ENCODE measurements around the gene IFT27.

IFT27 gene

DNA sequence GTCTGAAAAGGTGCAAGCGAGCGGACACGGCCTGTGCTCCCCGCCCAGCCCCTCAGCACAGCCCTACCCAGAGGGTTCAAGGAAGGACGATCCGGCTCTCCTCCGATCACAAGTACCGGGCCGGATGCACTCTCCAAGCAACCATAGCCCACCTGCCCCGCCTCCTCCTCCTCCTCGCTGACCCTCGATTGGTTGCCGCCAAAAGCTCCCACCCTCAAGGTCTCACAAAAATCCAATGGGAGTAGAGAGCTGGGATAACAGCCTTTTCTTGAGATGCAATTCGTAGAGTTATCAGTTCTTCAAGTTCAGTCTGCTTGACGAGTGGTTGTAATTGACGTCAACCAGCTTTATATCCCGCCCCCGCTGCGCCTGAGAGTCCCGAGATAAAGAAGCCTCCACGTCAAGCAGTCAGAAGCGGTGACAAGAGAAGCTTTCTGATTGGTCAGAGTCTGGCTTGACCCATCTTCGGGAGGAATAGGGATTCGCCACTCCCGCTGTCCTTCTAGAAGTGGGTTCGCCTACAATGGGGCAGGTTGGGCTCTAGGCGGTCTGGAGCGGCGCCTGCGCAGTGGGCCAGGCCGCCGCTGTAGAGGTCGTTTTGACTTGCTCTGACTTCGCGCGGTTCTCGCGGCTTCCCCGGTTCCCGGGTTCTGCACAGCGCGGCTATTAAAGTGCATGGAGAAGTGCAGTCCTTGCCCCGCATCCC is at the start of gene IFT27:
TSS of gene IFT27 (minus strand) at position 156 of the 706 bp plus-strand sequence. CDS start 412 bp downstream, outside the sequence.
- Histone ChIP-seq H3K27me3 (ENCODE audit: insufficient read depth, low read depth) (peaks cover 29% of the 10 kb centered on the region), H2AFZ (ENCODE audit: low read depth) (peak within 1 kb of the TSS; percentile 85), H3K79me2 (ENCODE audit: insufficient read depth, low read depth) (no peaks in the 10 kb centered on the region), H3K4me3 (IDR thresholded peaks at IDR 0.05; ENCODE audit: insufficient read depth, low read depth, low read length) (no peak within 1 kb of the TSS), H3K4me1 (ENCODE audit: low read depth, poor library complexity, severe bottlenecking) (peaks cover 12% of the 10 kb centered on the region), H4K20me1 (ENCODE audit: insufficient read depth) (no peaks in the 10 kb centered on the region), H3K27ac (no peak within 1 kb of the TSS), H3K9ac (peak within 1 kb of the TSS; percentile 28; the same call in 1 of the 2 replicates), H3K4me2 (peak within 1 kb of the TSS; percentile 92), H3K36me3 (ENCODE audit: insufficient read depth) (no peaks in the 10 kb centered on the region)
- no peak for TF ChIP-seq CTCF (conservative IDR thresholded peaks at IDR 0.05; ENCODE audit: low read depth, low read length)

GRCh38 chr22:36824655-36825054 is 48.7 kb upstream of the IFT27 start:
- no peaks in the 10 kb centered on the region for H3K79me2 ChIP-seq (ENCODE audit: insufficient read depth, low read depth)
- no peak for TF ChIP-seq CTCF (conservative IDR thresholded peaks at IDR 0.05; ENCODE audit: low read depth, low read length)
- H3K27me3 ChIP-seq (ENCODE audit: insufficient read depth, low read depth), result peaks cover 69% of the 10 kb centered on the region
- no peak overlapping the region for H3K27ac ChIP-seq
- H3K36me3 ChIP-seq (ENCODE audit: insufficient read depth), result no peaks in the 10 kb centered on the region
- H2AFZ ChIP-seq (ENCODE audit: low read depth), result no peak overlapping the region
- H3K4me1 ChIP-seq (ENCODE audit: low read depth, poor library complexity, severe bottlenecking), result no peaks in the 10 kb centered on the region
- no peak overlapping the region for H3K4me2 ChIP-seq
- no peak overlapping the region for H3K9ac ChIP-seq
- H4K20me1 ChIP-seq (ENCODE audit: insufficient read depth), result no peaks in the 10 kb centered on the region
- H3K4me3 ChIP-seq (IDR thresholded peaks at IDR 0.05; ENCODE audit: insufficient read depth, low read depth, low read length), result no peak overlapping the region

DNA sequence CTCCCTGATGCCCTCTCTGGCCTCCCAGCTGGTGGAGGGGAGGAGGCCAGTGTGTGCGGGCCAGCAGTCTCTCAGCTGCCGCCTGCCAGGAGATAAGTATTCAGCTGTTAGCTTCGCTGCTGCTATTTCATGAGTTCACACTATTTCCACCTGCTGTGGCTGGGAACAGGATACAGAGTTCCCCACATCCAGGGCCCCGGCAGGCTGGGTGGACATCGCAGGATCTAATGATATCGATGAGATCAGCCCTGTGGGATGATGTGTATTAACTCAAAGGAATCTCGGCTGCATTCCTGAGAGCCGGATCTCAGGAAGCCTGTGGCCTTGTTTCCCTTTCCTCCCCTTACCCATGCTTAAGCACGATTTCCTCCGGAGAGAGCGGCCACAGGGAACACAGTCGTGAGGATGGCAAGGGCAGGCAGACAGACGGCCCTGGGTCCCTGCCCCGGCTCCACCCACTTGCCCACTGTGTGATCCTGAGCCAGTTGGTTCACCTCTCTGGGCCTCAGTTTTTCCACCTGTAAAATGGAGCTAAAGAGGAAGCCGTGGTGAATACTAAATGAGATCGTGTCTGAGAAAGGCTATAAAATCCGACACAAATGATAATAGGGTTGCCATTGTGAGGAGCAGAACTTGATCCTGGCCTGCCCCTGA is 47.4 kb upstream of the IFT27 start:
- H2AFZ ChIP-seq (ENCODE audit: low read depth), result no peak overlapping the region
- TF ChIP-seq CTCF (conservative IDR thresholded peaks at IDR 0.05; ENCODE audit: low read depth, low read length), result no peak
- no peak overlapping the region for H3K27ac ChIP-seq
- no peak overlapping the region for H3K4me3 ChIP-seq (IDR thresholded peaks at IDR 0.05; ENCODE audit: insufficient read depth, low read depth, low read length)
- H3K4me2 ChIP-seq, result no peak overlapping the region
- H3K27me3 ChIP-seq (ENCODE audit: insufficient read depth, low read depth), result peaks cover 81% of the 10 kb centered on the region
- H3K4me1 ChIP-seq (ENCODE audit: low read depth, poor library complexity, severe bottlenecking), result no peaks in the 10 kb centered on the region
- H3K9ac ChIP-seq, result no peak overlapping the region
- H3K79me2 ChIP-seq (ENCODE audit: insufficient read depth, low read depth), result no peaks in the 10 kb centered on the region
- no peaks in the 10 kb centered on the region for H4K20me1 ChIP-seq (ENCODE audit: insufficient read depth)
- H3K36me3 ChIP-seq (ENCODE audit: insufficient read depth), result no peaks in the 10 kb centered on the region

GRCh38 chr22:36822581-36822980 is 46.7 kb upstream of the IFT27 start:
- Histone ChIP-seq H3K4me3 (IDR thresholded peaks at IDR 0.05; ENCODE audit: insufficient read depth, low read depth, low read length) (no peak overlapping the region), H3K4me2 (no peak overlapping the region), H3K79me2 (ENCODE audit: insufficient read depth, low read depth) (no peaks in the 10 kb centered on the region), H3K4me1 (ENCODE audit: low read depth, poor library complexity, severe bottlenecking) (no peaks in the 10 kb centered on the region), H3K27ac (no peak overlapping the region), H3K36me3 (ENCODE audit: insufficient read depth) (no peaks in the 10 kb centered on the region), H2AFZ (ENCODE audit: low read depth) (no peak overlapping the region), H3K9ac (no peak overlapping the region), H3K27me3 (ENCODE audit: insufficient read depth, low read depth) (peaks cover 83% of the 10 kb centered on the region), H4K20me1 (ENCODE audit: insufficient read depth) (no peaks in the 10 kb centered on the region)
- TF ChIP-seq CTCF (conservative IDR thresholded peaks at IDR 0.05; ENCODE audit: low read depth, low read length), result no peak

Measured in KMS-11 (cell line).